Measurements from ENCODE around the gene COG5.

The COG5 gene

GRCh38 chr7:107432261-107432660 is 131.5 kb downstream of the COG5 start:
- no peak overlapping the region for H3K27ac ChIP-seq
- ChIA-PET POLR2A (ENCODE audit: low non-redundant PET) (no interaction called here), CTCF (no interaction called here)
- no peak for DNase-seq (ENCODE audit: low spot score)
- TF ChIP-seq CTCF (conservative IDR thresholded peaks at IDR 0.05; ENCODE audit: low read depth), result no peak

- POLR2A ChIA-PET (ENCODE audit: low non-redundant PET), result no interaction called here
- TF ChIP-seq CTCF (conservative IDR thresholded peaks at IDR 0.05; ENCODE audit: low read depth), result no peak
- DNase-seq (ENCODE audit: low spot score), result no peak
- CTCF ChIA-PET, result no interaction called here
- H3K27ac ChIP-seq, result no peak overlapping the region
Observed at GRCh38 chr7:107430057-107430456, 133.7 kb downstream of the COG5 start.

- DNase-seq (ENCODE audit: low spot score), result no peak
- ChIA-PET CTCF (interaction anchor here (0.5 kb wide), 1 partner anchor 402 kb away, joined by 3 read pairs; no protein-coding TSS in a partner anchor), POLR2A (ENCODE audit: low non-redundant PET) (no interaction called here)
- TF ChIP-seq CTCF (conservative IDR thresholded peaks at IDR 0.05; ENCODE audit: low read depth), result no peak
- H3K27ac ChIP-seq, result no peak overlapping the region
Observed at GRCh38 chr7:107428642-107429041, 135.1 kb downstream of the COG5 start.

- ChIA-PET CTCF (interaction anchor here (0.7 kb wide), 1 partner anchor 545 kb away, joined by 3 read pairs; no protein-coding TSS in a partner anchor), POLR2A (ENCODE audit: low non-redundant PET) (no interaction called here)
- TF ChIP-seq CTCF (conservative IDR thresholded peaks at IDR 0.05; ENCODE audit: low read depth), result no peak
- no peak for DNase-seq (ENCODE audit: low spot score)
- H3K27ac ChIP-seq, result no peak overlapping the region
Observed at GRCh38 chr7:107427462-107427861, 136.3 kb downstream of the COG5 start.

GRCh38 chr7:107414198-107414597 is 149.5 kb downstream of the COG5 start:
- no peak for DNase-seq (ENCODE audit: low spot score)
- H3K27ac ChIP-seq, result no peak overlapping the region
- POLR2A ChIA-PET (ENCODE audit: low non-redundant PET), result no interaction called here
- no peak for TF ChIP-seq CTCF (conservative IDR thresholded peaks at IDR 0.05; ENCODE audit: low read depth)
- CTCF ChIA-PET, result no interaction called here

- no peak overlapping the region for H3K27ac ChIP-seq
- TF ChIP-seq CTCF (conservative IDR thresholded peaks at IDR 0.05; ENCODE audit: low read depth), result no peak
- ChIA-PET POLR2A (ENCODE audit: low non-redundant PET) (no interaction called here), CTCF (interaction anchor here (0.6 kb wide), 2 partner anchors 160 to 519 kb away, joined by 3 read pairs; no protein-coding TSS in a partner anchor)
- no peak for DNase-seq (ENCODE audit: low spot score)
Observed at GRCh38 chr7:107408349-107408748, 155.4 kb downstream of the COG5 start.

- ChIA-PET CTCF (no interaction called here), POLR2A (ENCODE audit: low non-redundant PET) (no interaction called here)
- peak; percentile 8 for DNase-seq (ENCODE audit: low spot score)
- no peak for TF ChIP-seq CTCF (conservative IDR thresholded peaks at IDR 0.05; ENCODE audit: low read depth)
- no peak overlapping the region for H3K27ac ChIP-seq
Observed at GRCh38 chr7:107405559-107405958, 158.2 kb downstream of the COG5 start.
